Heart right ventricle (tissue), 16 donors: ENCODE results near the gene PRKCD. TPM values are rescaled to one million over a fixed set of nuclear protein-coding genes. Genes with fewer than 3 reads are reported as not detected.

Experiments
- ATAC-seq, 8 donors: fragments of 200-7000 bp; cut with Tn5 transposase; one replicate each; pipeline ENCODE4 v1.9.1; 2020; ENCODE audit warnings: mild to moderate bottlenecking in 8 of 8, moderate library complexity in 8 of 8, moderate number of reproducible peaks in 1 of 8
- DNase-seq, 2 donors: peaks; one replicate each; pipeline ENCODE4 v3.0.0-alpha.2; 2020
- H3K27ac ChIP-seq, 10 donors: fragments of 200-600 bp; sonication (generic) in 2 of 10; one replicate each; pipeline versions ENCODE4 v1.5.0 to v1.8.0; 2020 to 2022; ENCODE audit warnings: mild to moderate bottlenecking in 3 of 10
- H3K27me3 ChIP-seq, 7 donors: fragments of 200-600 bp; one replicate each; pipeline ENCODE4 v1.8.0; 2021 to 2022; ENCODE audit warnings: mild to moderate bottlenecking in 2 of 7
- H3K36me3 ChIP-seq, 9 donors: fragments of 200-600 bp; sonication (generic) in 1 of 9; one replicate each; pipeline versions ENCODE4 v1.5.0 to v1.8.0; 2020 to 2022; ENCODE audit warnings: mild to moderate bottlenecking in 2 of 9
- H3K4me1 ChIP-seq, 9 donors: fragments of 200-600 bp; sonication (generic) in 1 of 9; one replicate each; pipeline versions ENCODE4 v1.5.0 to v1.8.0; 2020 to 2022; ENCODE audit warnings: mild to moderate bottlenecking in 4 of 9
- H3K4me3 ChIP-seq, 10 donors: fragments of 200-600 bp; sonication (generic) in 2 of 10; one replicate each; pipeline versions ENCODE4 v1.5.0 to v1.8.0; 2020 to 2022; ENCODE audit warnings: mild to moderate bottlenecking in 7 of 10, moderate library complexity in 2 of 10
- H3K9me3 ChIP-seq, 11 donors: fragments of 200-600 bp in 10 of 11; sonication (generic) in 2 of 11; one replicate each; pipeline versions ENCODE4 v1.5.0 to v1.8.0; 2013 to 2022; ENCODE audit warnings: mild to moderate bottlenecking in 2 of 11, control low read depth in 1 of 11, moderate library complexity in 1 of 11
- WGBS, 2 donors: extraction: QIAGEN DNeasy Blood & Tissue Kit; methylation state at CpG; one replicate each; pipeline ENCODE4 v1.1.7; 2013; ENCODE audit warnings: inconsistent platforms in 1 of 2; 5-methylcytosine and 5-hydroxymethylcytosine counted together
- intact Hi-C, 10 donors: fragments of 100-400 bp; cut with DNase I; formaldehyde crosslinking; loops; one replicate each; pipeline versions ENCODE4 v1.11.1 to v1.14.2; 2022
- polyA plus RNA-seq, 2 donors: library from polyadenylated mRNA; stranded (reverse); fragments of 200-250 nt; gene quantifications; one replicate each; pipeline ENCODE4 v1.2.3, GENCODE V29; 2013
- total RNA-seq, 10 donors: library from RNA; stranded (reverse); fragmentation: NEBNext Ultra II Directional in 3 of 10; extraction: Animal tissue kit (Norgen Biotek cat#: 25700) in 3 of 10; gene quantifications; one replicate each; pipeline versions ENCODE4 v1.2.1 to v1.2.4, GENCODE V29; 2021 to 2023
- TF ChIP-seq, protein P1 (sequence below), 9 donors: fragments of 200-600 bp; sonication (generic) in 2 of 9; IDR thresholded peaks; one replicate each; pipeline versions ENCODE4 v1.5.0 to v1.8.0; 2021 to 2022; ENCODE audit warnings: antibody characterized with exemption in 9 of 9, mild to moderate bottlenecking in 5 of 9, moderate library complexity in 1 of 9
- donor health status: Arrhythmogenic right ventricular cardiomyopathy.
- donor health status: ischemic (EF 13 %, LVEDD 7.1; RV severe dilation, severe dysfunction).
- donor health status: healthy with polysubstance abuse.
- donor health status: DM: no; HTN: yes; CAD: no.
- donor health status: DM: no; HTN: no; CAD: no.
- donor health status: ischemic (EF 25% LVEDD 6.9; RV normal size, moderate dysfunction).
- donor health status: ischemic (EF 25% LVEDD 5.7; RV mildly dilated, moderate dysfunction).
- donor health status: healthy.
- donor health status: DM: yes; HTN: yes; CAD: no.
- donor health status: Ischemic cardiomyopathy.
- donor health status: ischemic (EF 35%, LVEDD 5.7; RV mildly dilated, moderate dysfunction).
- donor health status: nonischemic (EF 11% LVEDD 7.7; RV severe dilation, severe dysfunction).
- donor health status: DM: yes; HTN: yes; CAD: no.
- donor health status: PGD.
- donor health status: ischemic (EF 29% LVEDD 5.4; RV normal size, mild dysfunction).
- donor health status: nonischemic (EF 23%, LVEDD 6.1; RV moderate dilation, normal function).

The PRKCD gene
- total and polyA plus RNA-seq, 12 donors = 6.6 to 28.3 (median 8.3) TPM

DNA sequence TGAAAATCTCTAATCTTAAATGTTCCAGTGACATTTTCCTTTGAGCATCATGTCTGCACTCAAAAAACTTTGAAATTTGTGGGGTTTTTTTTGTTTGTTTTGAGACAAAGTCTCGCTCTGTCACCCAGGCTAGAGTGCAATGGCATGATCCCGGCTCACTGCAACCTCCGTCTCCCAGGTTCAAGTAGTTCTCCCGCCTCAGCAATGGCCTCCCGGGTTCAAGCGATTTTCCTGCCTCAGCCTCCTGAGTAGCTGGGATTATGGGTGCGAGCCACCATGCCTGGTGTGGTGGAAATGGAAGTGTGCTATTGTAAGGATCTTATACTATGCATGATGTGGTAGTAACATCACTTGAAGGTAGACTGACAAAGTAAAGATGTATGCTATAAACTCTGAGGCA, 52.3 kb downstream of the PRKCD start:
- Histone ChIP-seq H3K36me3 (no peaks in the 10 kb centered on the region), H3K9me3 (peaks cover 0 to 19% (median 0%) of the 10 kb centered on the region in 11 donors), H3K27me3 (peaks cover 0 to 7% (median 0%) of the 10 kb centered on the region in 7 donors), H3K27ac (no peak overlapping the region), H3K4me1 (peaks cover 0 to 20% (median 0%) of the 10 kb centered on the region in 9 donors), H3K4me3 (no peak overlapping the region)
- intact Hi-C loops = no loop called here
- TF ChIP-seq, protein P1, sequence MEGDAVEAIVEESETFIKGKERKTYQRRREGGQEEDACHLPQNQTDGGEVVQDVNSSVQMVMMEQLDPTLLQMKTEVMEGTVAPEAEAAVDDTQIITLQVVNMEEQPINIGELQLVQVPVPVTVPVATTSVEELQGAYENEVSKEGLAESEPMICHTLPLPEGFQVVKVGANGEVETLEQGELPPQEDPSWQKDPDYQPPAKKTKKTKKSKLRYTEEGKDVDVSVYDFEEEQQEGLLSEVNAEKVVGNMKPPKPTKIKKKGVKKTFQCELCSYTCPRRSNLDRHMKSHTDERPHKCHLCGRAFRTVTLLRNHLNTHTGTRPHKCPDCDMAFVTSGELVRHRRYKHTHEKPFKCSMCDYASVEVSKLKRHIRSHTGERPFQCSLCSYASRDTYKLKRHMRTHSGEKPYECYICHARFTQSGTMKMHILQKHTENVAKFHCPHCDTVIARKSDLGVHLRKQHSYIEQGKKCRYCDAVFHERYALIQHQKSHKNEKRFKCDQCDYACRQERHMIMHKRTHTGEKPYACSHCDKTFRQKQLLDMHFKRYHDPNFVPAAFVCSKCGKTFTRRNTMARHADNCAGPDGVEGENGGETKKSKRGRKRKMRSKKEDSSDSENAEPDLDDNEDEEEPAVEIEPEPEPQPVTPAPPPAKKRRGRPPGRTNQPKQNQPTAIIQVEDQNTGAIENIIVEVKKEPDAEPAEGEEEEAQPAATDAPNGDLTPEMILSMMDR (IDR thresholded peaks at IDR 0.05) = no peak
- WGBS, 2 donors = 90 to 94% methylated on average over 7 of the region's 7 CpGs
- ATAC-seq (no peak), DNase-seq (no peak)

DNA sequence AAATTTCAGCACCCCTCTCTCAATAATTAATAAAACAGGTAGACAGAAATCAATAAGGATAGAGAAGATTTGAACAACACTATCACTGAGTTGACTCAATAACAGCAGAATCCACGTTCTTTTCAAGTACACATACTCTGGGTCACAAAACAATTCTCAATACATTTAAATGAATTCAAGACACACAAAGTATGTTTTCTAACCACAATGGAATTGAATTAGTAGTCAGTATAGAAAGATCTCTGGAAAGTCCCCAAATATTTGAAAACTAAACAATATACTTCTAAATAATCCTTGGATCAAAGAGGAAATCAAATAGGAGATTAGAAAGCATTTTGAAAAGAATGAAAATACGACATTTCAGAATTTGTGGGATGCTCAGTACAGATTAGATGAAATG, 54.8 kb downstream of the PRKCD start:
- intact Hi-C loops = no loop called here

DNA sequence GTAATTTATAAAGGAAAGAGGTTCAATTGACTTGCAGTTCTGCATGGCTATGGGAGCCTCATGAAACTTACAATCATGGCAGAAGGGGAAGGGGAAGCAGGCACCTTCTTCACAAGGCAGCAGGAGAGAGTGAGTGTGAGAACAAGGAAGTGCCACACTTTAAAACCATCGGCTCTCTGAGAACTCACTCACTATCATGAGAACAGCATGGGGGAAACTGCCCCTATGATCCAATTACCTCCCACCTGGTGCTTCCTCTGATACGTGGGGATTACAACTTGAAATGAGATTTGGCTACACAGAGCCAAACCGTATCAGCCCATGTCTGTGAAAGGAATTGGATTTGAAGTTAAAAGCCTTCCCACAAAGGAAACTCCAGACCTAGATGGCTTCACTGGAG, 55.7 kb downstream of the PRKCD start:
- Histone ChIP-seq H3K4me1 (peaks cover 0 to 31% (median 0%) of the 10 kb centered on the region in 9 donors), H3K9me3 (peaks cover 0 to 3% (median 0%) of the 10 kb centered on the region in 11 donors), H3K36me3 (no peaks in the 10 kb centered on the region), H3K27ac (no peak overlapping the region), H3K4me3 (no peak overlapping the region), H3K27me3 (peaks cover 0 to 7% (median 0%) of the 10 kb centered on the region in 7 donors)
- TF ChIP-seq, protein P1 (IDR thresholded peaks at IDR 0.05) = no peak
- DNase-seq (no peak), ATAC-seq (no peak)
- intact Hi-C loops = no loop called here
- WGBS, 2 donors = 20 to 24% methylated on average over 3 of the region's 3 CpGs

More for the DNA sequence above, 54.8 kb downstream of the PRKCD start:
- DNase-seq = no peak
- WGBS, 2 donors = 70 to 77% methylated on average over 2 of the region's 2 CpGs
- H3K36me3 ChIP-seq = no peaks in the 10 kb centered on the region
- H3K4me1 ChIP-seq = peaks cover 0 to 34% (median 0%) of the 10 kb centered on the region in 9 donors
- TF ChIP-seq, protein P1 (IDR thresholded peaks at IDR 0.05) = no peak
- no peak overlapping the region for H3K27ac ChIP-seq
- peaks cover 0 to 3% (median 0%) of the 10 kb centered on the region in 11 donors for H3K9me3 ChIP-seq
- ATAC-seq = no peak
- no peak overlapping the region for H3K4me3 ChIP-seq
- peaks cover 0 to 7% (median 0%) of the 10 kb centered on the region in 7 donors for H3K27me3 ChIP-seq

DNA sequence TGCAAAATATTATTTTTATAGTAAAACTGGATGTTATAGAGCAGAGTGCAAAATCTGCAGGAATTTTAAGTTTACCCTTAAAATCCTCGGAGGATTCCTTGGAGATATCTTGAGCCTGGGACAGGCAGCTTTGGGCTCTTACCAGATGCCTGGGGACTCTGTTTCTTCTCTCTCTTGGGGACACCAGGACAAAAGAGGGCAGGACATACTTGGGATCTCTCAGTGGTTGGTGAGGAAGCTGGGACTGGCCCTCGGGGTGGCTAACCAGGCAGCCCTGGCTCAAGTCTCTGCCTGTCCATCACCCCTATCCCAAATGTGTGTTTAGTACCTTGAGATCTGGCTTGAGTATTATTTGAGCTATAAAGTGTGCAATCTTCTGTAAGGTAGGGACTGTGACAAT, 56.2 kb downstream of the PRKCD start:
- no peak for ATAC-seq
- Histone ChIP-seq H3K36me3 (peaks cover 0 to under 1% (median 0%) of the 10 kb centered on the region in 9 donors), H3K4me1 (peaks cover 0 to 27% (median 0%) of the 10 kb centered on the region in 9 donors), H3K9me3 (peaks cover 0 to 3% (median 0%) of the 10 kb centered on the region in 11 donors), H3K4me3 (no peak overlapping the region), H3K27ac (no peak overlapping the region), H3K27me3 (peaks cover 0 to 7% (median 0%) of the 10 kb centered on the region in 7 donors)
- DNase-seq = no peak
- intact Hi-C loops = no loop called here
- TF ChIP-seq, protein P1 (IDR thresholded peaks at IDR 0.05) = no peak
- 41 to 48% methylated on average over 2 of the region's 2 CpGs for WGBS, 2 donors
